ENCODE data around the gene PGGT1B.

The PGGT1B gene

GRCh38 chr5:115170134-115170928 is 92.3 kb downstream of the PGGT1B start:
- Histone ChIP-seq H2BK120ac (ENCODE audit: insufficient read depth, low read length, poor library complexity) (no peak overlapping the region), H3K23ac (ENCODE audit: low read length) (no peak overlapping the region), H3K9ac (ENCODE audit: low read length) (no peak overlapping the region), H4K91ac (ENCODE audit: low read depth, low read length) (no peak overlapping the region), H3K9me3 (ENCODE audit: insufficient read depth, low read depth, low read length) (peaks cover 16% of the 10 kb centered on the region), H3K4ac (ENCODE audit: low read depth, low read length) (no peak overlapping the region), H4K8ac (ENCODE audit: low read depth, low read length) (no peak overlapping the region), H3K27me3 (ENCODE audit: insufficient read depth, low read length) (peaks cover 18% of the 10 kb centered on the region), H3K4me3 (ENCODE audit: low read depth, low read length) (peak overlapping the region; percentile 81), H2BK12ac (ENCODE audit: low read length) (no peak overlapping the region), H3K79me2 (ENCODE audit: control insufficient read depth, insufficient read depth, low read length, poor library complexity) (no peaks in the 10 kb centered on the region), H3K18ac (ENCODE audit: low read length) (no peak overlapping the region), H3K79me1 (ENCODE audit: low read length) (no peaks in the 10 kb centered on the region), H3K27ac (ENCODE audit: low read depth, low read length) (no peak overlapping the region), H3K36me3 (ENCODE audit: control insufficient read depth in 1 of 2, insufficient read depth in 2 of 2, low read length in 2 of 2) (no peaks in the 10 kb centered on the region), H3K4me2 (ENCODE audit: low read length) (peak overlapping the region; percentile 98), H4K12ac (ENCODE audit: low read depth, low read length) (no peak overlapping the region), H2BK5ac (ENCODE audit: low read depth, low read length, poor library complexity) (no peak overlapping the region), H2AFZ (ENCODE audit: insufficient read depth, low read length, poor library complexity) (peak overlapping the region; percentile 37), H3K14ac (ENCODE audit: low read length) (no peak overlapping the region), H3K4me1 (ENCODE audit: control insufficient read depth in 1 of 2, insufficient read depth in 2 of 2, low read length in 2 of 2) (peaks cover 12 to 13% of the 10 kb centered on the region in 2 experiments), H2AK5ac (ENCODE audit: low read length) (no peak overlapping the region)
- no CpG with 5 or more reads among the region's 69 CpGs for WGBS (ENCODE audit: extremely low coverage, insufficient coverage, insufficient read length)
- peak; percentile 44 to 54 for DNase-seq

- Histone ChIP-seq H2AFZ (ENCODE audit: insufficient read depth, low read length, poor library complexity) (peak within 1 kb of the TSS; percentile 94), H3K4ac (ENCODE audit: low read depth, low read length) (no peak within 1 kb of the TSS), H3K4me1 (ENCODE audit: control insufficient read depth in 1 of 2, insufficient read depth in 2 of 2, low read length in 2 of 2) (peaks cover 12 to 13% of the 10 kb centered on the region in 2 experiments), H3K14ac (ENCODE audit: low read length) (peak within 1 kb of the TSS; percentile 20), H3K79me1 (ENCODE audit: low read length) (no peaks in the 10 kb centered on the region), H4K91ac (ENCODE audit: low read depth, low read length) (no peak within 1 kb of the TSS), H3K4me3 (ENCODE audit: low read depth, low read length) (peak within 1 kb of the TSS; percentile 81), H2BK12ac (ENCODE audit: low read length) (no peak within 1 kb of the TSS), H2BK120ac (ENCODE audit: insufficient read depth, low read length, poor library complexity) (no peak within 1 kb of the TSS), H4K12ac (ENCODE audit: low read depth, low read length) (no peak within 1 kb of the TSS), H2BK5ac (ENCODE audit: low read depth, low read length, poor library complexity) (no peak within 1 kb of the TSS), H3K27ac (ENCODE audit: low read depth, low read length) (no peak within 1 kb of the TSS), H4K8ac (ENCODE audit: low read depth, low read length) (peak within 1 kb of the TSS; percentile 66), H2AK5ac (ENCODE audit: low read length) (no peak within 1 kb of the TSS), H3K36me3 (ENCODE audit: control insufficient read depth in 1 of 2, insufficient read depth in 2 of 2, low read length in 2 of 2) (no peaks in the 10 kb centered on the region), H3K23ac (ENCODE audit: low read length) (no peak within 1 kb of the TSS), H3K9me3 (ENCODE audit: insufficient read depth, low read depth, low read length) (peaks cover 20% of the 10 kb centered on the region), H3K9ac (ENCODE audit: low read length) (no peak within 1 kb of the TSS), H3K79me2 (ENCODE audit: control insufficient read depth, insufficient read depth, low read length, poor library complexity) (no peaks in the 10 kb centered on the region), H3K27me3 (ENCODE audit: insufficient read depth, low read length) (peaks cover 18% of the 10 kb centered on the region), H3K18ac (ENCODE audit: low read length) (no peak within 1 kb of the TSS), H3K4me2 (ENCODE audit: low read length) (peak within 1 kb of the TSS; percentile 98)
- peak; percentile 93 to 97 for DNase-seq
- WGBS (ENCODE audit: extremely low coverage, insufficient coverage, insufficient read length): no CpG with 5 or more reads among the region's 68 CpGs
Measured at GRCh38 chr5:115169487-115170133, 93.1 kb downstream of the PGGT1B start, which contains the start of gene TRIM36. TSS of gene TRIM36 (minus strand) at chr5:115169908. CDS start at chr5:115169634, 274 bp downstream.

GRCh38 chr5:115168829-115169486 is 93.7 kb downstream of the PGGT1B start:
- H3K4ac ChIP-seq (ENCODE audit: low read depth, low read length): no peak overlapping the region
- no peaks in the 10 kb centered on the region for H3K79me1 ChIP-seq (ENCODE audit: low read length)
- no CpG with 5 or more reads among the region's 41 CpGs for WGBS (ENCODE audit: extremely low coverage, insufficient coverage, insufficient read length)

GRCh38 chr5:115166744-115167393 is 95.8 kb downstream of the PGGT1B start:
- no peak overlapping the region for H3K4ac ChIP-seq (ENCODE audit: low read depth, low read length)
- no peak overlapping the region for H3K9ac ChIP-seq (ENCODE audit: low read length)
- no peak overlapping the region for H2BK12ac ChIP-seq (ENCODE audit: low read length)
- no peak overlapping the region for H2AK5ac ChIP-seq (ENCODE audit: low read length)
- H4K8ac ChIP-seq (ENCODE audit: low read depth, low read length): no peak overlapping the region
- no peak overlapping the region for H3K18ac ChIP-seq (ENCODE audit: low read length)
- H3K79me1 ChIP-seq (ENCODE audit: low read length): no peaks in the 10 kb centered on the region
- no peaks in the 10 kb centered on the region for H3K79me2 ChIP-seq (ENCODE audit: control insufficient read depth, insufficient read depth, low read length, poor library complexity)
- no peak overlapping the region for H4K12ac ChIP-seq (ENCODE audit: low read depth, low read length)
- no peak overlapping the region for H3K23ac ChIP-seq (ENCODE audit: low read length)
- H3K4me1 ChIP-seq (ENCODE audit: control insufficient read depth in 1 of 2, insufficient read depth in 2 of 2, low read length in 2 of 2): peaks cover 12 to 13% of the 10 kb centered on the region in 2 experiments
- no peaks in the 10 kb centered on the region for H3K36me3 ChIP-seq (ENCODE audit: control insufficient read depth in 1 of 2, insufficient read depth in 2 of 2, low read length in 2 of 2)
- H2BK120ac ChIP-seq (ENCODE audit: insufficient read depth, low read length, poor library complexity): no peak overlapping the region
- H3K27me3 ChIP-seq (ENCODE audit: insufficient read depth, low read length): peaks cover 18% of the 10 kb centered on the region
- DNase-seq: no peak
- no peak overlapping the region for H3K14ac ChIP-seq (ENCODE audit: low read length)
- H3K4me3 ChIP-seq (ENCODE audit: low read depth, low read length): no peak overlapping the region
- no CpG with 5 or more reads among the region's 12 CpGs for WGBS (ENCODE audit: extremely low coverage, insufficient coverage, insufficient read length)
- H3K9me3 ChIP-seq (ENCODE audit: insufficient read depth, low read depth, low read length): peaks cover 20% of the 10 kb centered on the region
- no peak overlapping the region for H2BK5ac ChIP-seq (ENCODE audit: low read depth, low read length, poor library complexity)
- no peak overlapping the region for H3K4me2 ChIP-seq (ENCODE audit: low read length)
- H3K27ac ChIP-seq (ENCODE audit: low read depth, low read length): no peak overlapping the region
- no peak overlapping the region for H4K91ac ChIP-seq (ENCODE audit: low read depth, low read length)
- no peak overlapping the region for H2AFZ ChIP-seq (ENCODE audit: insufficient read depth, low read length, poor library complexity)

More at GRCh38 chr5:115168829-115169486, 93.7 kb downstream of the PGGT1B start:
- H3K9me3 ChIP-seq (ENCODE audit: insufficient read depth, low read depth, low read length): peaks cover 20% of the 10 kb centered on the region
- H4K8ac ChIP-seq (ENCODE audit: low read depth, low read length): no peak overlapping the region
- no peak overlapping the region for H3K27ac ChIP-seq (ENCODE audit: low read depth, low read length)
- DNase-seq: peak in 1 of 2 donors; percentile 25
- no peak overlapping the region for H2BK120ac ChIP-seq (ENCODE audit: insufficient read depth, low read length, poor library complexity)
- H3K27me3 ChIP-seq (ENCODE audit: insufficient read depth, low read length): peaks cover 18% of the 10 kb centered on the region
- no peaks in the 10 kb centered on the region for H3K79me2 ChIP-seq (ENCODE audit: control insufficient read depth, insufficient read depth, low read length, poor library complexity)
- H3K9ac ChIP-seq (ENCODE audit: low read length): no peak overlapping the region
- no peak overlapping the region for H2AK5ac ChIP-seq (ENCODE audit: low read length)
- no peak overlapping the region for H2BK5ac ChIP-seq (ENCODE audit: low read depth, low read length, poor library complexity)
- H3K4me1 ChIP-seq (ENCODE audit: control insufficient read depth in 1 of 2, insufficient read depth in 2 of 2, low read length in 2 of 2): peaks cover 12 to 13% of the 10 kb centered on the region in 2 experiments
- H4K91ac ChIP-seq (ENCODE audit: low read depth, low read length): no peak overlapping the region
- H4K12ac ChIP-seq (ENCODE audit: low read depth, low read length): no peak overlapping the region
- H3K36me3 ChIP-seq (ENCODE audit: control insufficient read depth in 1 of 2, insufficient read depth in 2 of 2, low read length in 2 of 2): no peaks in the 10 kb centered on the region
- peak overlapping the region; percentile 98 for H3K4me2 ChIP-seq (ENCODE audit: low read length)
- no peak overlapping the region for H3K23ac ChIP-seq (ENCODE audit: low read length)
- H3K4me3 ChIP-seq (ENCODE audit: low read depth, low read length): peak overlapping the region; percentile 81
- H3K14ac ChIP-seq (ENCODE audit: low read length): no peak overlapping the region
- H2AFZ ChIP-seq (ENCODE audit: insufficient read depth, low read length, poor library complexity): peak overlapping the region; percentile 94
- no peak overlapping the region for H3K18ac ChIP-seq (ENCODE audit: low read length)
- no peak overlapping the region for H2BK12ac ChIP-seq (ENCODE audit: low read length)

All from trophoblast cell (in vitro differentiated cells and primary cell).